HG02884 (cell line): ENCODE results near the gene TBCK.

Experiments used
- ATAC-seq: cut with Tn5 transposase; IDR thresholded peaks from one replicate; pipeline ENCODE4 v1.9.1; 2021; ENCODE audit warnings: mild to moderate bottlenecking, moderate library complexity; ENCODE audit not compliant: unreplicated experiment

The TBCK gene

GRCh38 chr4:105998171-105999063 is 317.6 kb downstream of the TBCK start:
- no peak for ATAC-seq

GRCh38 chr4:105996845-105997244 is 319.2 kb downstream of the TBCK start:
- no peak for ATAC-seq

- ATAC-seq: no peak
Observed at GRCh38 chr4:105994841-105995501, 321.0 kb downstream of the TBCK start.

GRCh38 chr4:105994061-105994460 is 321.9 kb downstream of the TBCK start:
- ATAC-seq: no peak

DNA sequence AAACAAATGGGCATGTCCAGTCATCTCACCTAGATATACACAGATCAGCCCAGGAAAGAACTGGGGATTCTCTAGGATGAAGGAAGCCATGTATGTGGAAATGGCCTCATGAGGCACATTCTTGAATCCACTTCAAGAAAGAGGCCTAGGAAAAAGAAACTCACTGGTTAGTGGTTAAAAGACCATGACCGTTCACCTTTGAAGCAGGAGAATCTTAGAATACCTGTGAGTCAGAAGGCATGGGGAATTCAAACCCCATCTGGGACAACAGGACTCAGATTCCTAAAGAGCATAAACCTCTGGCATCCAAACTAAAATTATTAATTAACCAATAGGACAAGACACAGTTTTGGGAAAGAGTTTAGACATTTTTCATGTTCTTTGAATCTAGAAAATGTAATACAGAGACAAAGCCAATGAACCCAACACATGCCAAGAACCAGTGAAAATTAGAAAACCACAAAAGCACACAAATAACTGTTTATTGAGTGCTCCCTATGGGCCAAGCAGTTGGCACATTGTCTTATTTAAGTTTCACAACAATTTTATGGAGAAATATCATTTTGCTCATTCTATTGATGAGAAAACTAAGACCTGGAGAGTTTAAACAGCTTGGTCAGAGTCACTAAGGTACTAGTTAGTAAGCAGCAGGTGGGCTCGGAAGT is 323.2 kb downstream of the TBCK start:
- ATAC-seq: no peak

- ATAC-seq: no peak
Observed at GRCh38 chr4:105991726-105992125, 324.3 kb downstream of the TBCK start.
